IPS DF 6.9 (cell line): ENCODE data around the gene FAM131C.
"Not testable (repeated sequence)": the region's sequence is repeated elsewhere in the genome, so short reads cannot be mapped to it uniquely, and the experiment has no call there.

ENCODE experiments used
- DNase-seq: peaks from one replicate; pipeline ENCODE4 v3.0.0-alpha.2; 2013; ENCODE audit warnings: low read depth, low spot score
- H3K27ac ChIP-seq: one replicate; pipeline ENCODE4 v1.5.1; 2013; ENCODE audit warnings: low read length, control low read depth
- H3K27me3 ChIP-seq: 2 replicates; pipeline ENCODE4 v1.6.1; 2013; ENCODE audit warnings: mild to moderate bottlenecking, low read length; ENCODE audit not compliant: control insufficient read depth, insufficient read depth
- H3K36me3 ChIP-seq: 2 replicates; pipeline ENCODE4 v1.6.1; 2013; ENCODE audit warnings: low read length; ENCODE audit not compliant: control insufficient read depth, insufficient read depth
- H3K4me1 ChIP-seq: 2 replicates; pipeline ENCODE4 v1.6.1; 2013; ENCODE audit warnings: low read length; ENCODE audit not compliant: control insufficient read depth, insufficient read depth
- H3K4me3 ChIP-seq: 2 replicates; pipeline ENCODE4 v1.5.1; 2013; ENCODE audit warnings: mild to moderate bottlenecking, low read length
- H3K9me3 ChIP-seq: 2 replicates; pipeline ENCODE4 v1.6.1; 2013; ENCODE audit warnings: low read length, inconsistent platforms; ENCODE audit not compliant: control insufficient read depth, insufficient read depth
- WGBS: extraction: QIAGEN DNeasy Blood & Tissue Kit; methylation state at CpG from one replicate; pipeline ENCODE4 v1.1.7; 2013; ENCODE audit warnings: mixed read lengths, missing lambda C conversion rate; ENCODE audit not compliant: insufficient read length, insufficient coverage; 5-methylcytosine and 5-hydroxymethylcytosine counted together

FAM131C gene

GRCh38 chr1:16026302-16026701 lies 47.1 kb downstream of the FAM131C start:
- not testable (repeated sequence) for H3K27me3 ChIP-seq, DNase-seq, H3K27ac ChIP-seq, H3K9me3 ChIP-seq, H3K36me3 ChIP-seq
- Histone ChIP-seq H3K4me1 (peaks cover 10% of the 10 kb centered on the region), H3K4me3 (peak overlapping the region; percentile 45; the same call in 1 of the 2 replicates)
- WGBS: no CpG with 5 or more reads among the region's 10 CpGs

GRCh38 chr1:16023050-16023653 lies 50.3 kb downstream of the FAM131C start:
- Histone ChIP-seq H3K36me3 (no peaks in the 10 kb centered on the region; the same call in 1 of the 2 replicates), H3K9me3 (no peaks in the 10 kb centered on the region), H3K27ac (no peak overlapping the region), H3K4me3 (no peak overlapping the region), H3K27me3 (no peaks in the 10 kb centered on the region), H3K4me1 (peaks cover 8% of the 10 kb centered on the region)
- no peak for DNase-seq
- no CpG with 5 or more reads among the region's 7 CpGs for WGBS

GRCh38 chr1:16022393-16022792 lies 51.1 kb downstream of the FAM131C start:
- Histone ChIP-seq H3K4me3 (no peak overlapping the region), H3K4me1 (peaks cover 5% of the 10 kb centered on the region), H3K27me3 (no peaks in the 10 kb centered on the region), H3K9me3 (no peaks in the 10 kb centered on the region), H3K36me3 (no peaks in the 10 kb centered on the region; the same call in 1 of the 2 replicates), H3K27ac (no peak overlapping the region)
- DNase-seq: no peak
- no CpG with 5 or more reads among the region's 11 CpGs for WGBS

- Histone ChIP-seq H3K9me3 (no peaks in the 10 kb centered on the region), H3K27ac (no peak within 1 kb of the TSS), H3K36me3 (no peaks in the 10 kb centered on the region; the same call in 1 of the 2 replicates), H3K4me3 (no peak within 1 kb of the TSS), H3K4me1 (peaks cover 7% of the 10 kb centered on the region), H3K27me3 (no peaks in the 10 kb centered on the region)
- no peak for DNase-seq
- no CpG with 5 or more reads among the region's 6 CpGs for WGBS
Measured at GRCh38 chr1:16021681-16022080, 51.8 kb downstream of the FAM131C start, which contains the start of gene CLCNKA. Gene CLCNKA (plus strand): TSS chr1:16022036. CDS start chr1:16022620, 584 bp downstream.

- not testable (repeated sequence) for H3K4me3 ChIP-seq, DNase-seq, H3K27ac ChIP-seq, H3K36me3 ChIP-seq, H3K27me3 ChIP-seq, H3K9me3 ChIP-seq, H3K4me1 ChIP-seq
- no CpG with 5 or more reads among the region's 9 CpGs for WGBS
Measured at GRCh38 chr1:16020878-16021277, 52.6 kb downstream of the FAM131C start.

- H3K27ac ChIP-seq: no peak overlapping the region
- H3K36me3 ChIP-seq: no peaks in the 10 kb centered on the region; the same call in 1 of the 2 replicates
- H3K27me3 ChIP-seq: no peaks in the 10 kb centered on the region
- peaks cover 8% of the 10 kb centered on the region for H3K4me1 ChIP-seq
- no peak for DNase-seq
- no peaks in the 10 kb centered on the region for H3K9me3 ChIP-seq
- H3K4me3 ChIP-seq: no peak overlapping the region
- no CpG with 5 or more reads among the region's 6 CpGs for WGBS
Measured at GRCh38 chr1:16020325-16020724, 53.1 kb downstream of the FAM131C start.

GRCh38 chr1:16019644-16020277 lies 53.7 kb downstream of the FAM131C start:
- H3K9me3 ChIP-seq: no peaks in the 10 kb centered on the region
- H3K4me3 ChIP-seq: no peak overlapping the region
- no CpG with 5 or more reads among the region's 9 CpGs for WGBS
- no peak for DNase-seq
- no peaks in the 10 kb centered on the region; the same call in 1 of the 2 replicates for H3K36me3 ChIP-seq
- H3K27me3 ChIP-seq: no peaks in the 10 kb centered on the region
- peaks cover 8% of the 10 kb centered on the region for H3K4me1 ChIP-seq
- H3K27ac ChIP-seq: no peak overlapping the region

GRCh38 chr1:16018749-16019643 lies 54.5 kb downstream of the FAM131C start:
- no peak for DNase-seq
- WGBS: no CpG with 5 or more reads among the region's 23 CpGs

GRCh38 chr1:16018308-16018707 lies 55.1 kb downstream of the FAM131C start:
- Histone ChIP-seq H3K36me3 (no peaks in the 10 kb centered on the region), H3K4me1 (peaks cover 9% of the 10 kb centered on the region), H3K27me3 (no peaks in the 10 kb centered on the region), H3K9me3 (no peaks in the 10 kb centered on the region), H3K4me3 (no peak overlapping the region), H3K27ac (no peak overlapping the region)
- WGBS: no CpG with 5 or more reads among the region's 4 CpGs
- DNase-seq: no peak

More at GRCh38 chr1:16018749-16019643, 54.5 kb downstream of the FAM131C start:
- H3K36me3 ChIP-seq: no peaks in the 10 kb centered on the region
- H3K4me3 ChIP-seq: no peak overlapping the region
- H3K4me1 ChIP-seq: peaks cover 8% of the 10 kb centered on the region
- H3K27ac ChIP-seq: no peak overlapping the region
- no peaks in the 10 kb centered on the region for H3K9me3 ChIP-seq
- H3K27me3 ChIP-seq: no peaks in the 10 kb centered on the region
